Muscle of back (tissue), 11 donors: ENCODE results near the gene PDAP1. TPM values are rescaled to one million over a fixed set of nuclear protein-coding genes. Genes with fewer than 3 reads are reported as not detected.
"Not testable (repeated sequence)": the region's sequence is repeated elsewhere in the genome, so short reads cannot be mapped to it uniquely, and the experiment has no call there.

ENCODE experiments used
- DNase-seq, 3 donors: peaks; one replicate each; pipeline versions ENCODE4 v3.0.0 to v3.0.0-alpha.2; 2013
- polyA plus RNA-seq, 10 donors: library from polyadenylated mRNA; unstranded; fragments of 120-200 nt; gene quantifications; one replicate each; pipeline ENCODE4 v1.2.1, GENCODE V29; 2013; ENCODE audit not compliant: insufficient read length in 10 of 10

The PDAP1 gene
- polyA plus RNA-seq, 10 donors: 91.8 to 152 (median 110) TPM

GRCh38 chr7:99357701-99358490, 50.5 kb downstream of the PDAP1 start:
- no peak for DNase-seq

- DNase-seq: no peak
These were observed 53.3 kb downstream of the PDAP1 start for GRCh38 chr7:99355098-99355497.

DNA sequence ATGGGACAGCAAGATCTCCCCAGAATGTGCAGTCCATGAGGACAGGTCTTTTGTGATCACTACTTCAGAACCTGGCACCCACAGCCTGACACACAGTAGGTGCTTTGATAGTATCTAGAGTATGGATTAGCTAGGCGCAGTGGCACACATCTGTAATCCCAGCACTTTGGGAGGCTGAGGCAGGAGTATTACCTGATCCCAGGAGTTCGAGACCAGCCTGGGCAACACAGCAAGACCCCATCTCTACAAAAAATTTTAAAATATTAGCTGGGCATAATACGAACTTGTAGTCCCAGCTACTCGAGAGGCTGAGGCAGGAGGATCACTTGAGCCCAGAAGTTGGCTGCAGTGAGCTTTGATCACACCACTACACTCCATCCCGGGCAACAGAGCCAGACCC, 56.1 kb downstream of the PDAP1 start:
- no peak for DNase-seq

GRCh38 chr7:99350641-99351040, 57.8 kb downstream of the PDAP1 start:
- DNase-seq: not testable (repeated sequence)

Other genes with a start within 250 kb of the PDAP1 start
- gene KPNA7, start 200.5 kb downstream of the PDAP1 start, polyA plus RNA-seq: not detected
- gene MYH16, start 135.8 kb downstream of the PDAP1 start, polyA plus RNA-seq: under 1 TPM in 9 of 10 donors, not detected in 1; 0.08 to 0.46 (median 0.22) TPM
- gene ARPC1A, start 82.7 kb downstream of the PDAP1 start, polyA plus RNA-seq: 10 to 100 TPM; 58.8 to 97.5 (median 67.8) TPM
- 10 to 100 TPM; 31.0 to 63.0 (median 40.4) TPM for gene ARPC1B, start 33.9 kb downstream of the PDAP1 start, polyA plus RNA-seq
- gene BUD31, start 372 bp upstream of the PDAP1 start, polyA plus RNA-seq: 10 to 100 TPM; 64.2 to 90.1 (median 78.7) TPM
- gene PTCD1, start 30.2 kb upstream of the PDAP1 start, polyA plus RNA-seq: 1 to 10 TPM; 2.2 to 6.5 (median 3.3) TPM
- gene CPSF4, start 30.3 kb upstream of the PDAP1 start, polyA plus RNA-seq: 10 to 100 TPM; 26.5 to 39.4 (median 30.3) TPM
- 100 to 1,000 TPM; 326 to 415 (median 378) TPM for gene ATP5MF, start 57.6 kb upstream of the PDAP1 start, polyA plus RNA-seq
- gene ZNF789, start 64.3 kb upstream of the PDAP1 start, polyA plus RNA-seq: 10 to 100 TPM; 14.5 to 50.8 (median 26.7) TPM
- gene ZNF394, start 91.7 kb upstream of the PDAP1 start, polyA plus RNA-seq: 10 to 100 TPM in 5 of 10 donors, 1 to 10 TPM in 5; 7.1 to 11.6 (median 10.0) TPM
- 10 to 100 TPM in 4 of 10 donors, 1 to 10 TPM in 6; 7.6 to 11.2 (median 9.5) TPM for gene ZKSCAN5, start 96.1 kb upstream of the PDAP1 start, polyA plus RNA-seq
- gene FAM200A, start 143.5 kb upstream of the PDAP1 start, polyA plus RNA-seq: 10 to 100 TPM in 2 of 10 donors, 1 to 10 TPM in 8; 6.9 to 10.4 (median 9.6) TPM
- gene ZNF655, start 150.0 kb upstream of the PDAP1 start, polyA plus RNA-seq: 10 to 100 TPM; 28.3 to 60.9 (median 43.9) TPM
- 1 to 10 TPM in 1 of 10 donors, under 1 TPM in 9; 0.34 to 1.1 (median 0.74) TPM for gene TMEM225B, start 189.7 kb upstream of the PDAP1 start, polyA plus RNA-seq
- gene ZSCAN25, start 208.3 kb upstream of the PDAP1 start, polyA plus RNA-seq: 10 to 100 TPM in 6 of 10 donors, 1 to 10 TPM in 4; 7.5 to 11.9 (median 10.1) TPM